ENCODE data around the gene UBR4. TPM values are rescaled to one million over a fixed set of nuclear protein-coding genes. Genes with fewer than 3 reads are reported as not detected.

UBR4 gene
- total and polyA plus RNA-seq, 10 of the 15 experiments (the other 5 are each of a cell fraction or from before 2014, with no cell fraction given): 34.2 to 124 (median 56.2) TPM

DNA sequence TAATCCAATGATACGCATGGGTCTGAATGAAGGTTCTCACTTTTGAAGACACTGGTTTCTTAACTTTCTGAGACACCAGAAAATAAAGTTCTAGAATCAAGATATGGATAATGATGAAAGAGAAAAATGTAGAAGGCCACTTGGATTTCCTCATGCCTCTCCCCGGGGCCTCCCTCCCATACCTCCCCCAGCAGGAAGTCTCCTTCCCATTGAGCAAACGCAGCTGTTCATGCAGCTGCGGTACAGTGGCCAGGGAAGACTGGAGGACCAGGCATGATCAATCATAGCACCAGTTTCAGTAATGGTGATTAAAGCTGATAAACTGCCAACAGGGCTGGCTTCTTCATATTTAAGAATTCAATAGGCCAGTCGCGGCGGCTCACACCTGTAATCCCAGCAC is 10.9 kb upstream of the UBR4 start:
- no peak overlapping the region for H3K27ac ChIP-seq (ENCODE audit: control insufficient read depth, insufficient read depth)
- no peak for TF ChIP-seq PBX3 (IDR thresholded peaks at IDR 0.05; ENCODE audit: insufficient replicate concordance, low read depth, low read length)
- TF ChIP-seq ZSCAN29 (IDR thresholded peaks at IDR 0.05): no peak
- TF ChIP-seq MYB (IDR thresholded peaks at IDR 0.05; ENCODE audit: borderline replicate concordance, low read depth, low read length): no peak
- no peak for TF ChIP-seq ZNF217 (IDR thresholded peaks at IDR 0.05)
- TF ChIP-seq ESRRA (IDR thresholded peaks at IDR 0.05; ENCODE audit: low read length): no peak
- no peak for TF ChIP-seq MEF2A (IDR thresholded peaks at IDR 0.05; ENCODE audit: insufficient read depth, low read depth, low read length)
- TF ChIP-seq MEF2B (IDR thresholded peaks at IDR 0.05; ENCODE audit: partially characterized antibody, poor library complexity, severe bottlenecking): no peak
- TF ChIP-seq SP1 (IDR thresholded peaks at IDR 0.05; ENCODE audit: low read depth, low read length): no peak
- ATAC-seq (no peak), DNase-seq (ENCODE audit: low read depth, low spot score) (no peak), FAIRE-seq (no peak)
- intact Hi-C loops (cut with micrococcal nuclease; ENCODE audit: unreplicated experiment): no loop called here
- no peak overlapping the region for H3K4me3 ChIP-seq
- no TSS peak for BruUV-seq (replicated peaks)
- no peak overlapping the region for H2AFZ ChIP-seq (ENCODE audit: control insufficient read depth, low read depth, low read length)
- no peaks in the 10 kb centered on the region for H4K20me1 ChIP-seq (ENCODE audit: control insufficient read depth, insufficient read depth)
- ChIA-PET POLR2A (interaction anchor here (1.8 kb wide), 1 partner anchor 10 kb away, joined by 7 read pairs; no protein-coding TSS in a partner anchor), SMC1A (ENCODE audit: uncharacterized antibody, unreplicated experiment) (interaction anchor here (0.7 kb wide), 1 partner anchor 30 kb away, joined by 3 read pairs; the partner anchor contains the start of gene EMC1), RAD21 (ENCODE audit: unreplicated experiment) (no interaction called here), CTCF (no interaction called here)
- no peaks in the 10 kb centered on the region for H3K4me1 ChIP-seq (ENCODE audit: control insufficient read depth, insufficient read depth, low read length)
- H3K4me2 ChIP-seq (ENCODE audit: control insufficient read depth, insufficient read depth): no peak overlapping the region
- H3K9me3 ChIP-seq (replicated peaks; ENCODE audit: control insufficient read depth, insufficient read depth, low read length): no peaks in the 10 kb centered on the region
- H3K9ac ChIP-seq (ENCODE audit: control insufficient read depth, insufficient read depth, low read length): no peak overlapping the region
- WGBS (ENCODE audit: insufficient coverage, insufficient replicate concordance, low lambda C conversion rate, missing lambda C conversion rate): 98% methylated on average over 7 of the region's 7 CpGs
- in situ Hi-C loops (cut with MboI): no loop called here
- no peaks in the 10 kb centered on the region for H3K27me3 ChIP-seq (replicated peaks in 1 of 2; ENCODE audit: control insufficient read depth in 2 of 2, insufficient read depth in 2 of 2, low read length in 1 of 2)
- peaks cover 16 to 27% of the 10 kb centered on the region in 2 experiments for H3K36me3 ChIP-seq (ENCODE audit: control insufficient read depth in 2 of 2, insufficient read depth in 2 of 2, low read length in 1 of 2)
- H3K79me2 ChIP-seq (ENCODE audit: control insufficient read depth, insufficient read depth, low read length): no peaks in the 10 kb centered on the region; the same call in 1 of the 2 replicates

All from GM12878 (cell line).